Common myeloid progenitor, CD34-positive (primary cell): ENCODE results near the gene GPM6B.

Experiments
- CTCF ChIA-PET: fragments of 350-600 bp; sonication (Branson Sonifier 250); formaldehyde crosslinking; loops from one replicate; lab custom pipeline; 2021; ENCODE audit warnings: antibody characterized with exemption; lab: Charles Lee
- POLR2A ChIA-PET: fragments of 350-600 bp; sonication (Branson Sonifier 250); formaldehyde crosslinking; loops from one replicate; lab custom pipeline; 2021; ENCODE audit warnings: antibody characterized with exemption; lab: Charles Lee
- DNase-seq, 3 donors: peaks; one replicate each; pipeline versions ENCODE4 v3.0.0 to v3.0.0-alpha.2; 2013
- H3K27ac ChIP-seq, 2 experiments: 1 replicate in 1 of 2; 2 replicates in 1 of 2; pipeline ENCODE4 v1.7.0; 2013; ENCODE audit warnings: inconsistent platforms in 2 of 2, low read length in 2 of 2, mild to moderate bottlenecking in 2 of 2, low read depth in 1 of 2, moderate library complexity in 1 of 2; ENCODE audit not compliant: severe bottlenecking in 2 of 2, insufficient read depth in 1 of 2, poor library complexity in 1 of 2
- H3K27me3 ChIP-seq, 5 experiments: replicated peaks in 2 of 5; 1 replicate in 3 of 5; 2 replicates in 2 of 5; pipeline versions ENCODE4 v1.6.1 to v1.7.0; 2013; ENCODE audit warnings: low read length in 4 of 5, mild to moderate bottlenecking in 2 of 5, moderate library complexity in 2 of 5, inconsistent platforms in 1 of 5; ENCODE audit not compliant: insufficient read depth in 5 of 5, control insufficient read depth in 4 of 5
- H3K36me3 ChIP-seq, 4 experiments: 1 replicate in 2 of 4; 2 replicates in 2 of 4; pipeline versions ENCODE4 v1.6.1 to v1.7.0; 2013; ENCODE audit warnings: low read length in 3 of 4, control low read depth in 1 of 4, mild to moderate bottlenecking in 1 of 4; ENCODE audit not compliant: control insufficient read depth in 4 of 4, insufficient read depth in 4 of 4
- H3K4me1 ChIP-seq, 4 experiments: 1 replicate in 3 of 4; 2 replicates in 1 of 4; pipeline versions ENCODE4 v1.6.1 to v1.7.1; 2013; ENCODE audit warnings: low read length in 3 of 4, mild to moderate bottlenecking in 3 of 4, control low read depth in 1 of 4, inconsistent platforms in 1 of 4, moderate library complexity in 1 of 4; ENCODE audit not compliant: control insufficient read depth in 4 of 4, insufficient read depth in 4 of 4; ENCODE audit errors: control extremely low read depth in 1 of 4
- H3K4me3 ChIP-seq, 7 experiments: 1 replicate in 4 of 7; 2 replicates in 3 of 7; pipeline versions ENCODE4 v1.5.1 to v1.7.0; 2013; ENCODE audit warnings: mild to moderate bottlenecking in 7 of 7, low read length in 6 of 7, moderate library complexity in 6 of 7, inconsistent platforms in 2 of 7, low read depth in 2 of 7, control low read depth in 1 of 7; ENCODE audit not compliant: insufficient read depth in 4 of 7, control insufficient read depth in 1 of 7; ENCODE audit errors: extremely low read depth in 1 of 7
- H3K9me3 ChIP-seq, 5 experiments: 1 replicate in 4 of 5; 2 replicates in 1 of 5; pipeline versions ENCODE4 v1.6.1 to v1.7.1; 2013; ENCODE audit warnings: low read length in 4 of 5, mild to moderate bottlenecking in 2 of 5, inconsistent platforms in 1 of 5, low read depth in 1 of 5, moderate library complexity in 1 of 5; ENCODE audit not compliant: control insufficient read depth in 4 of 5, insufficient read depth in 2 of 5; ENCODE audit errors: control extremely low read depth in 1 of 5
- WGBS: methylation state at CpG from one replicate; pipeline ENCODE4 v1.1.5; 2013; ENCODE audit not compliant: insufficient coverage; 5-methylcytosine and 5-hydroxymethylcytosine counted together

The GPM6B gene

GRCh38 chrX:13798184-13798583, 18.7 kb downstream of the GPM6B start:
- Histone ChIP-seq H3K9me3 (no peaks in the 10 kb centered on the region), H3K4me1 (no peaks in the 10 kb centered on the region), H3K36me3 (no peaks in the 10 kb centered on the region), H3K27me3 (peaks cover 0 to 11% (median 0%) of the 10 kb centered on the region in 5 experiments), H3K27ac (no peak overlapping the region), H3K4me3 (no peak overlapping the region)
- POLR2A ChIA-PET = no interaction called here
- WGBS = no CpG with 5 or more reads among the region's 4 CpGs
- CTCF ChIA-PET = no interaction called here
- no peak for DNase-seq

GRCh38 chrX:13797512-13797911, 19.4 kb downstream of the GPM6B start:
- 90% methylated on average over 3 of the region's 4 CpGs for WGBS
- Histone ChIP-seq H3K9me3 (no peaks in the 10 kb centered on the region), H3K36me3 (no peaks in the 10 kb centered on the region), H3K27ac (no peak overlapping the region), H3K4me1 (no peaks in the 10 kb centered on the region), H3K27me3 (peaks cover 0 to 11% (median 0%) of the 10 kb centered on the region in 5 experiments), H3K4me3 (no peak overlapping the region)
- DNase-seq = no peak
- CTCF ChIA-PET = no interaction called here
- POLR2A ChIA-PET = no interaction called here

- H3K4me3 ChIP-seq = no peak overlapping the region
- ChIA-PET POLR2A (no interaction called here), CTCF (no interaction called here)
- H3K9me3 ChIP-seq = no peaks in the 10 kb centered on the region
- peaks cover 0 to 10% (median 0%) of the 10 kb centered on the region in 5 experiments for H3K27me3 ChIP-seq
- DNase-seq = no peak
- WGBS = 94% methylated on average over 4 of the region's 10 CpGs
- H3K27ac ChIP-seq = no peak overlapping the region
- H3K4me1 ChIP-seq = no peaks in the 10 kb centered on the region
- no peaks in the 10 kb centered on the region for H3K36me3 ChIP-seq
Measured at GRCh38 chrX:13794417-13794816, 22.5 kb downstream of the GPM6B start.

- Histone ChIP-seq H3K4me1 (no peaks in the 10 kb centered on the region), H3K4me3 (no peak overlapping the region), H3K9me3 (no peaks in the 10 kb centered on the region), H3K36me3 (no peaks in the 10 kb centered on the region), H3K27ac (no peak overlapping the region), H3K27me3 (peaks cover 0 to 9% (median 0%) of the 10 kb centered on the region in 5 experiments)
- DNase-seq = no peak
- ChIA-PET POLR2A (no interaction called here), CTCF (no interaction called here)
- no CpG with 5 or more reads among the region's 2 CpGs for WGBS
Measured at GRCh38 chrX:13793897-13794296, 23.0 kb downstream of the GPM6B start.

- Histone ChIP-seq H3K36me3 (no peaks in the 10 kb centered on the region), H3K27me3 (peaks cover 0 to 8% (median 0%) of the 10 kb centered on the region in 5 experiments), H3K9me3 (no peaks in the 10 kb centered on the region), H3K4me1 (no peaks in the 10 kb centered on the region), H3K4me3 (no peak overlapping the region), H3K27ac (no peak overlapping the region)
- ChIA-PET CTCF (no interaction called here), POLR2A (no interaction called here)
- 86% methylated on average over 1 of the region's 2 CpGs for WGBS
- no peak for DNase-seq
Measured at GRCh38 chrX:13791559-13791958, 25.3 kb downstream of the GPM6B start.

GRCh38 chrX:13791145-13791544, 25.7 kb downstream of the GPM6B start:
- no peak overlapping the region for H3K4me3 ChIP-seq
- peaks cover 0 to 7% (median 0%) of the 10 kb centered on the region in 5 experiments for H3K27me3 ChIP-seq
- no peak for DNase-seq
- H3K36me3 ChIP-seq = no peaks in the 10 kb centered on the region
- H3K4me1 ChIP-seq = no peaks in the 10 kb centered on the region
- 80% methylated on average over 1 of the region's 2 CpGs for WGBS
- H3K9me3 ChIP-seq = no peaks in the 10 kb centered on the region
- ChIA-PET CTCF (no interaction called here), POLR2A (no interaction called here)
- no peak overlapping the region for H3K27ac ChIP-seq

GRCh38 chrX:13790206-13791131, 26.4 kb downstream of the GPM6B start:
- no peak for DNase-seq
- Histone ChIP-seq H3K9me3 (no peaks in the 10 kb centered on the region), H3K4me3 (no peak overlapping the region), H3K4me1 (no peaks in the 10 kb centered on the region), H3K36me3 (no peaks in the 10 kb centered on the region), H3K27ac (no peak overlapping the region), H3K27me3 (peaks cover 0 to 7% (median 0%) of the 10 kb centered on the region in 5 experiments)
- ChIA-PET POLR2A (no interaction called here), CTCF (no interaction called here)
- WGBS = 50% methylated on average over 2 of the region's 6 CpGs
